Stimulated activated naive CD8-positive, alpha-beta T cell treated with anti-CD3 and anti-CD28 coated beads, Interleukin-15, amount 100 ng/mL, for 72 hours (primary cell): ENCODE results near the gene NFKB2.
A peak's percentile ranks its signal among the peaks of the same experiment; 100 is the strongest.

Experiments
- ATAC-seq: fragments of 150-1000 bp; cut with Tn5 transposase; 2 replicates; pipeline ENCODE4 v1.10.0; 2021; ENCODE audit warnings: mild to moderate bottlenecking, moderate library complexity
- DNase-seq, 2 donors: peaks; one replicate each; pipeline ENCODE4 v3.0.0; 2021 to 2022
- H3K27ac Mint-ChIP-seq, 2 donors: one replicate each; pipeline ENCODE4 v1.8.0; 2022; ENCODE audit warnings: mild to moderate bottlenecking in 2 of 2, mixed read lengths in 2 of 2, moderate library complexity in 2 of 2
- H3K27me3 Mint-ChIP-seq: one replicate; pipeline ENCODE4 v1.8.0; 2022; ENCODE audit warnings: mixed read lengths
- H3K4me1 Mint-ChIP-seq: one replicate; pipeline ENCODE4 v1.8.0; 2022; ENCODE audit warnings: mild to moderate bottlenecking, mixed read lengths
- H3K4me3 Mint-ChIP-seq, 2 donors: one replicate each; pipeline ENCODE4 v1.8.0; 2022; ENCODE audit warnings: mild to moderate bottlenecking in 2 of 2, mixed read lengths in 2 of 2, moderate library complexity in 1 of 2
- H3K9me3 Mint-ChIP-seq, 2 donors: one replicate each; pipeline ENCODE4 v1.8.0; 2022; ENCODE audit warnings: mixed read lengths in 2 of 2

The NFKB2 gene

GRCh38 chr10:102421757-102422512 is 26.4 kb downstream of the NFKB2 start:
- H3K27me3 Mint-ChIP-seq = peaks cover 24% of the 10 kb centered on the region
- peaks cover 52% of the 10 kb centered on the region for H3K4me1 Mint-ChIP-seq
- ATAC-seq (peak; percentile 7), DNase-seq (peak; percentile 38 to 59)
- H3K4me3 Mint-ChIP-seq = peak overlapping the region; percentile 97 to 99
- no peaks in the 10 kb centered on the region for H3K9me3 Mint-ChIP-seq
- H3K27ac Mint-ChIP-seq = peak overlapping the region in 1 of 2 donors; percentile 29

- Mint-ChIP-seq H3K4me1 (peaks cover 59% of the 10 kb centered on the region), H3K27ac (peak overlapping the region in 1 of 2 donors; percentile 29), H3K27me3 (peaks cover 17% of the 10 kb centered on the region), H3K9me3 (no peaks in the 10 kb centered on the region), H3K4me3 (peak overlapping the region; percentile 97 to 99)
- peak; percentile 26 for ATAC-seq
- DNase-seq = peak; percentile 61 to 64
Observed at GRCh38 chr10:102422545-102423129, 27.1 kb downstream of the NFKB2 start.

- Mint-ChIP-seq H3K4me3 (no peak overlapping the region), H3K27me3 (peaks cover 9% of the 10 kb centered on the region), H3K9me3 (no peaks in the 10 kb centered on the region), H3K27ac (no peak overlapping the region), H3K4me1 (peaks cover 58% of the 10 kb centered on the region)
- DNase-seq = no peak
- ATAC-seq = no peak
Observed at GRCh38 chr10:102423372-102423968, 28.0 kb downstream of the NFKB2 start.

GRCh38 chr10:102424145-102424544 is 28.6 kb downstream of the NFKB2 start:
- Mint-ChIP-seq H3K27me3 (peaks cover 2% of the 10 kb centered on the region), H3K4me1 (peaks cover 52% of the 10 kb centered on the region), H3K9me3 (no peaks in the 10 kb centered on the region), H3K4me3 (no peak overlapping the region), H3K27ac (no peak overlapping the region)
- ATAC-seq (no peak), DNase-seq (no peak)

- Mint-ChIP-seq H3K27ac (no peak overlapping the region), H3K4me3 (no peak overlapping the region), H3K27me3 (no peaks in the 10 kb centered on the region), H3K9me3 (no peaks in the 10 kb centered on the region), H3K4me1 (peaks cover 44% of the 10 kb centered on the region)
- DNase-seq (no peak), ATAC-seq (no peak)
Observed at GRCh38 chr10:102424916-102425315, 29.4 kb downstream of the NFKB2 start.

GRCh38 chr10:102425444-102425843 is 29.9 kb downstream of the NFKB2 start:
- H3K4me3 Mint-ChIP-seq = no peak overlapping the region
- DNase-seq (no peak), ATAC-seq (no peak)
- peaks cover 42% of the 10 kb centered on the region for H3K4me1 Mint-ChIP-seq
- no peaks in the 10 kb centered on the region for H3K9me3 Mint-ChIP-seq
- no peak overlapping the region for H3K27ac Mint-ChIP-seq
- H3K27me3 Mint-ChIP-seq = no peaks in the 10 kb centered on the region

GRCh38 chr10:102426803-102427287 is 31.3 kb downstream of the NFKB2 start:
- Mint-ChIP-seq H3K27ac (peak overlapping the region in 1 of 2 donors; percentile 30), H3K9me3 (no peaks in the 10 kb centered on the region), H3K27me3 (no peaks in the 10 kb centered on the region), H3K4me3 (no peak overlapping the region), H3K4me1 (peaks cover 49% of the 10 kb centered on the region)
- DNase-seq (no peak), ATAC-seq (no peak)

- no peak overlapping the region for H3K4me3 Mint-ChIP-seq
- peaks cover 52% of the 10 kb centered on the region for H3K4me1 Mint-ChIP-seq
- no peaks in the 10 kb centered on the region for H3K27me3 Mint-ChIP-seq
- no peaks in the 10 kb centered on the region for H3K9me3 Mint-ChIP-seq
- no peak overlapping the region for H3K27ac Mint-ChIP-seq
- DNase-seq (no peak), ATAC-seq (no peak)
Observed at GRCh38 chr10:102429468-102429867, 34.0 kb downstream of the NFKB2 start.

- Mint-ChIP-seq H3K4me3 (peak overlapping the region; percentile 89 to 90), H3K27ac (peak overlapping the region; percentile 94 to 97), H3K9me3 (no peaks in the 10 kb centered on the region), H3K27me3 (no peaks in the 10 kb centered on the region), H3K4me1 (peaks cover 58% of the 10 kb centered on the region)
- ATAC-seq (no peak), DNase-seq (no peak)
Observed at GRCh38 chr10:102431452-102432124, 36.1 kb downstream of the NFKB2 start.

GRCh38 chr10:102432162-102432950 is 36.9 kb downstream of the NFKB2 start, which contains the start of gene CUEDC2:
TSS of gene CUEDC2 (minus strand) at chr10:102432574. CDS start at chr10:102425188, 7,386 bp downstream.
- peak within 1 kb of the TSS; percentile 94 to 97 for H3K27ac Mint-ChIP-seq
- peak; percentile 96 to 98 for DNase-seq
- peaks cover 58% of the 10 kb centered on the region for H3K4me1 Mint-ChIP-seq
- ATAC-seq = peak; percentile 95
- H3K27me3 Mint-ChIP-seq = no peaks in the 10 kb centered on the region
- H3K4me3 Mint-ChIP-seq = peak within 1 kb of the TSS; percentile 89 to 90
- H3K9me3 Mint-ChIP-seq = no peaks in the 10 kb centered on the region

- ATAC-seq = no peak
- DNase-seq = no peak
- H3K27ac Mint-ChIP-seq = peak overlapping the region; percentile 90 to 91
- peaks cover 66% of the 10 kb centered on the region for H3K4me1 Mint-ChIP-seq
- H3K27me3 Mint-ChIP-seq = no peaks in the 10 kb centered on the region
- H3K4me3 Mint-ChIP-seq = peak overlapping the region; percentile 89 to 90
- H3K9me3 Mint-ChIP-seq = no peaks in the 10 kb centered on the region
Observed at GRCh38 chr10:102433619-102434046, 38.1 kb downstream of the NFKB2 start.

GRCh38 chr10:102434394-102435132 is 39.1 kb downstream of the NFKB2 start:
- Mint-ChIP-seq H3K27me3 (no peaks in the 10 kb centered on the region), H3K4me1 (peaks cover 66% of the 10 kb centered on the region)

GRCh38 chr10:102435133-102435497 is 39.6 kb downstream of the NFKB2 start:
- ATAC-seq (no peak), DNase-seq (no peak)
- H3K27ac Mint-ChIP-seq = peak overlapping the region; percentile 92 to 95
- peaks cover 66% of the 10 kb centered on the region for H3K4me1 Mint-ChIP-seq
- no peaks in the 10 kb centered on the region for H3K27me3 Mint-ChIP-seq
- H3K4me3 Mint-ChIP-seq = peak overlapping the region; percentile 82 to 87
- H3K9me3 Mint-ChIP-seq = no peaks in the 10 kb centered on the region

More at GRCh38 chr10:102434394-102435132, 39.1 kb downstream of the NFKB2 start:
- Mint-ChIP-seq H3K9me3 (no peaks in the 10 kb centered on the region), H3K27ac (peak overlapping the region in 1 of 2 donors; percentile 92), H3K4me3 (peak overlapping the region; percentile 82 to 87)
- DNase-seq (no peak), ATAC-seq (no peak)

GRCh38 chr10:102435529-102436233 is 40.2 kb downstream of the NFKB2 start:
- H3K4me1 Mint-ChIP-seq = peaks cover 66% of the 10 kb centered on the region
- DNase-seq (peak in 1 of 2 donors; percentile 58), ATAC-seq (peak; percentile 24)
- no peaks in the 10 kb centered on the region for H3K9me3 Mint-ChIP-seq
- H3K27ac Mint-ChIP-seq = peak overlapping the region; percentile 92 to 95
- H3K27me3 Mint-ChIP-seq = no peaks in the 10 kb centered on the region
- H3K4me3 Mint-ChIP-seq = peak overlapping the region; percentile 82 to 87
